Breast epithelium (tissue), 3 donors: ENCODE results near the gene CALM1.

Source experiments
- POLR2A ChIP-seq: fragments of 450-650 bp; IDR thresholded peaks from one replicate; pipeline ENCODE4 v1.6.1; 2016; ENCODE audit warnings: antibody characterized with exemption, mild to moderate bottlenecking, moderate library complexity
- TF ChIP-seq, protein P1 (sequence below), 3 donors: fragments of 450-650 bp; IDR thresholded peaks; one replicate each; pipeline ENCODE4 v1.5.1; 2016 to 2017; ENCODE audit warnings: antibody characterized with exemption in 3 of 3, mild to moderate bottlenecking in 3 of 3, moderate library complexity in 3 of 3

DNA sequence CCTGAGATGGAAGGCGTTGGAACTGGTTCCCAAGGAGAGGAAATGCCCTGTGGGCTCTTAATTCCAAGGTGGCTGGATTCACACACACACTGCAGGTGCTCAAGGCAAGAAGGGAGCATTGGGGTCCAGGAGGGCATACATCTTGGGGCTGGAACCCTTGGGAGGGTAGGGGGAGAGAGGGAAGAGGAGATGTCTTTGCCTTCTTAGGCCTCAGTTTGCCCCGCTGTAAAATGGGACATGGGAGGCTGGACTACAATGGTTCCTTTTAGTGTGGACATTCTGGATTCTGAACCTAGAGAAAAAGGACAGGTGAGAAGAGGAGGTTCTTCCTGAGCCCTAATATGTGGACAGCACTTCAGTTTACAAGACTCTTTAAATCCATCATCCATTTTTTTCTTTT is 43.8 kb downstream of the CALM1 start:
- TF ChIP-seq, protein P1, sequence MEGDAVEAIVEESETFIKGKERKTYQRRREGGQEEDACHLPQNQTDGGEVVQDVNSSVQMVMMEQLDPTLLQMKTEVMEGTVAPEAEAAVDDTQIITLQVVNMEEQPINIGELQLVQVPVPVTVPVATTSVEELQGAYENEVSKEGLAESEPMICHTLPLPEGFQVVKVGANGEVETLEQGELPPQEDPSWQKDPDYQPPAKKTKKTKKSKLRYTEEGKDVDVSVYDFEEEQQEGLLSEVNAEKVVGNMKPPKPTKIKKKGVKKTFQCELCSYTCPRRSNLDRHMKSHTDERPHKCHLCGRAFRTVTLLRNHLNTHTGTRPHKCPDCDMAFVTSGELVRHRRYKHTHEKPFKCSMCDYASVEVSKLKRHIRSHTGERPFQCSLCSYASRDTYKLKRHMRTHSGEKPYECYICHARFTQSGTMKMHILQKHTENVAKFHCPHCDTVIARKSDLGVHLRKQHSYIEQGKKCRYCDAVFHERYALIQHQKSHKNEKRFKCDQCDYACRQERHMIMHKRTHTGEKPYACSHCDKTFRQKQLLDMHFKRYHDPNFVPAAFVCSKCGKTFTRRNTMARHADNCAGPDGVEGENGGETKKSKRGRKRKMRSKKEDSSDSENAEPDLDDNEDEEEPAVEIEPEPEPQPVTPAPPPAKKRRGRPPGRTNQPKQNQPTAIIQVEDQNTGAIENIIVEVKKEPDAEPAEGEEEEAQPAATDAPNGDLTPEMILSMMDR (IDR thresholded peaks at IDR 0.05) = no peak
- no peak for TF ChIP-seq POLR2A
